Hepatocyte (in vitro differentiated cells): ENCODE measurements around the gene WNT7A. TPM values are rescaled to one million over a fixed set of nuclear protein-coding genes. Genes with fewer than 3 reads are reported as not detected.
A peak's percentile ranks its signal among the peaks of the same experiment; 100 is the strongest.
"Not testable (repeated sequence)": the region's sequence is repeated elsewhere in the genome, so short reads cannot be mapped to it uniquely, and the experiment has no call there.

Experiments used
- DNase-seq: peaks from one replicate; pipeline ENCODE4 v3.0.0-alpha.2; 2016; ENCODE audit warnings: low spot score
- H2AFZ ChIP-seq: fragments of 200-600 bp; sonication (generic); 2 replicates; pipeline ENCODE4 v1.6.0; 2016; ENCODE audit warnings: antibody characterized with exemption, mild to moderate bottlenecking
- H3K27ac ChIP-seq: fragments of 200-600 bp; sonication (generic); 2 replicates; pipeline ENCODE4 v1.5.1; 2016; ENCODE audit warnings: mild to moderate bottlenecking
- H3K27me3 ChIP-seq: fragments of 200-600 bp; sonication (generic); 2 replicates; pipeline ENCODE4 v1.6.1; 2016
- H3K36me3 ChIP-seq: fragments of 200-600 bp; sonication (generic); replicated peaks from 2 replicates; pipeline ENCODE4 v1.5.1; 2016; ENCODE audit warnings: low read depth; ENCODE audit not compliant: insufficient read depth
- H3K4me1 ChIP-seq: fragments of 200-600 bp; sonication (generic); 2 replicates; pipeline ENCODE4 v1.5.1; 2016; ENCODE audit warnings: mild to moderate bottlenecking, moderate library complexity; ENCODE audit not compliant: insufficient read depth
- H3K4me2 ChIP-seq: fragments of 200-600 bp; sonication (generic); 2 replicates; pipeline ENCODE4 v1.6.0; 2016
- H3K4me3 ChIP-seq: fragments of 200-600 bp; sonication (generic); 2 replicates; pipeline ENCODE4 v1.5.1; 2016; ENCODE audit warnings: mild to moderate bottlenecking
- H3K79me2 ChIP-seq: fragments of 200-600 bp; sonication (generic); 2 replicates; pipeline ENCODE4 v1.6.0; 2017; ENCODE audit warnings: mild to moderate bottlenecking
- H3K9me2 ChIP-seq: fragments of 200-600 bp; sonication (generic); replicated peaks from 2 replicates; pipeline ENCODE4 v1.6.0; 2017; ENCODE audit warnings: mild to moderate bottlenecking; ENCODE audit not compliant: insufficient read depth
- H3K9me3 ChIP-seq: fragments of 200-600 bp; sonication (generic); 2 replicates; pipeline ENCODE4 v1.5.1; 2016; ENCODE audit warnings: low read depth, mild to moderate bottlenecking
- H4K20me1 ChIP-seq: fragments of 200-600 bp; sonication (generic); 2 replicates; pipeline ENCODE4 v1.6.0; 2016; ENCODE audit warnings: mild to moderate bottlenecking; ENCODE audit not compliant: insufficient read depth, poor library complexity, severe bottlenecking
- EZH2 ChIP-seq: fragments of 200-600 bp; sonication (generic); IDR thresholded peaks from 2 replicates; pipeline ENCODE4 v1.6.1; 2016; ENCODE audit warnings: antibody characterized with exemption, mild to moderate bottlenecking, borderline replicate concordance
- EZH2phosphoT487 ChIP-seq: fragments of 200-600 bp; sonication (generic); IDR thresholded peaks from one replicate; pipeline ENCODE4 v1.6.1; 2018; ENCODE audit warnings: antibody characterized with exemption, mild to moderate bottlenecking, low read depth, moderate library complexity; ENCODE audit not compliant: unreplicated experiment, severe bottlenecking
- WGBS: methylation state at CpG from one replicate; pipeline ENCODE4 v1.1.6; 2016; ENCODE audit warnings: low lambda C conversion rate; ENCODE audit errors: missing lambda C conversion rate; 5-methylcytosine and 5-hydroxymethylcytosine counted together
- polyA plus RNA-seq: library from polyadenylated mRNA; unstranded; fragments of >200 nt; fragmentation: Nextera tagmentation; extraction: Ambion mirVana; gene quantifications from 2 replicates; pipeline ENCODE4 v1.2.1, GENCODE V29; 2016
- total RNA-seq: library from RNA; depleted of rRNA; stranded (reverse); fragments of >200 nt; gene quantifications from 2 replicates; pipeline ENCODE4 v1.2.3, GENCODE V29; 2014
- TF ChIP-seq, protein P1 (sequence below): fragments of 200-600 bp; sonication (generic); IDR thresholded peaks from 2 replicates; pipeline ENCODE4 v1.5.1; 2016; ENCODE audit warnings: antibody characterized with exemption, mild to moderate bottlenecking; ENCODE audit not compliant: poor library complexity

Gene WNT7A
- total RNA-seq (0.13 and 0.28 TPM in 2 replicates), polyA plus RNA-seq (0.04 and 0.39 TPM in 2 replicates)

GRCh38 chr3:13879946-13880810 lies at the start of gene WNT7A:
Gene WNT7A (minus strand): TSS chr3:13880071. CDS start chr3:13879816, 255 bp downstream.
- no peaks in the 10 kb centered on the region for H3K79me2 ChIP-seq
- H3K9me3 ChIP-seq = no peaks in the 10 kb centered on the region
- TF ChIP-seq, protein P1, sequence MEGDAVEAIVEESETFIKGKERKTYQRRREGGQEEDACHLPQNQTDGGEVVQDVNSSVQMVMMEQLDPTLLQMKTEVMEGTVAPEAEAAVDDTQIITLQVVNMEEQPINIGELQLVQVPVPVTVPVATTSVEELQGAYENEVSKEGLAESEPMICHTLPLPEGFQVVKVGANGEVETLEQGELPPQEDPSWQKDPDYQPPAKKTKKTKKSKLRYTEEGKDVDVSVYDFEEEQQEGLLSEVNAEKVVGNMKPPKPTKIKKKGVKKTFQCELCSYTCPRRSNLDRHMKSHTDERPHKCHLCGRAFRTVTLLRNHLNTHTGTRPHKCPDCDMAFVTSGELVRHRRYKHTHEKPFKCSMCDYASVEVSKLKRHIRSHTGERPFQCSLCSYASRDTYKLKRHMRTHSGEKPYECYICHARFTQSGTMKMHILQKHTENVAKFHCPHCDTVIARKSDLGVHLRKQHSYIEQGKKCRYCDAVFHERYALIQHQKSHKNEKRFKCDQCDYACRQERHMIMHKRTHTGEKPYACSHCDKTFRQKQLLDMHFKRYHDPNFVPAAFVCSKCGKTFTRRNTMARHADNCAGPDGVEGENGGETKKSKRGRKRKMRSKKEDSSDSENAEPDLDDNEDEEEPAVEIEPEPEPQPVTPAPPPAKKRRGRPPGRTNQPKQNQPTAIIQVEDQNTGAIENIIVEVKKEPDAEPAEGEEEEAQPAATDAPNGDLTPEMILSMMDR = peak; percentile 73
- TF ChIP-seq EZH2phosphoT487 (no peak), EZH2 (peak; percentile 56)
- peak within 1 kb of the TSS; percentile 88 for H3K4me2 ChIP-seq
- peaks cover 17% of the 10 kb centered on the region for H3K4me1 ChIP-seq
- H3K27me3 ChIP-seq = peaks cover 98% of the 10 kb centered on the region
- H3K9me2 ChIP-seq = no peaks in the 10 kb centered on the region
- no peak within 1 kb of the TSS for H3K4me3 ChIP-seq
- H3K36me3 ChIP-seq = no peaks in the 10 kb centered on the region
- no peaks in the 10 kb centered on the region for H4K20me1 ChIP-seq
- DNase-seq = peak; percentile 78
- H3K27ac ChIP-seq = no peak within 1 kb of the TSS
- WGBS = 2% methylated on average over 40 of the region's 90 CpGs
- H2AFZ ChIP-seq = peak within 1 kb of the TSS; percentile 15

DNA sequence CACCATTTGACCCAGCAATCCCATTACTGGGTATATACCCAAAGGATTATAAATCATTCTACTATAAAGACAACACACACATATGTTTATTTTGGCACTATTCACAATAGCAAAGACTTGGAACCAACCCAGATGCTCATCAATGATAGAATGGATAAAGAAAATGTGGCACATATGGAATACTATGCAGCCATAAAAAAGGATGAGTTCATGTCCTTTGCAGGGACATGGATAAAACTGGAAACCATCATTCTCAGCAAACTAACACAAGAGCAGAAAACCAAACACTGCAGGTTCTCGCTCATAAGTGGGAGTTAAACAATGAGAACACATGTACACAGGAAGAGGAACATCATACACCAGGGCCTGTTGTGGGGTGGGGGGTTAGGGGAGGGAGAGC lies 48.9 kb upstream of the WNT7A start:
- not testable (repeated sequence) for H3K36me3 ChIP-seq, H3K4me3 ChIP-seq, H3K4me1 ChIP-seq, H3K27me3 ChIP-seq, H3K9me2 ChIP-seq, H3K27ac ChIP-seq, H4K20me1 ChIP-seq, H3K4me2 ChIP-seq, H3K79me2 ChIP-seq, DNase-seq, H2AFZ ChIP-seq, H3K9me3 ChIP-seq
- 92% methylated on average over 1 of the region's 1 CpG for WGBS

- DNase-seq = no peak
- Histone ChIP-seq H3K27me3 (no peaks in the 10 kb centered on the region), H3K36me3 (no peaks in the 10 kb centered on the region), H3K4me2 (no peak overlapping the region), H3K79me2 (no peaks in the 10 kb centered on the region), H3K4me1 (no peaks in the 10 kb centered on the region), H2AFZ (no peak overlapping the region), H4K20me1 (no peaks in the 10 kb centered on the region), H3K9me2 (no peaks in the 10 kb centered on the region), H3K9me3 (no peaks in the 10 kb centered on the region), H3K4me3 (no peak overlapping the region), H3K27ac (no peak overlapping the region)
- 76% methylated on average over 7 of the region's 7 CpGs for WGBS
- TF ChIP-seq EZH2 (no peak), EZH2phosphoT487 (no peak)
- TF ChIP-seq, protein P1 = no peak
Measured at GRCh38 chr3:13927295-13927694, 47.4 kb upstream of the WNT7A start.

- TF ChIP-seq EZH2 (no peak), EZH2phosphoT487 (no peak)
- TF ChIP-seq, protein P1 = no peak
Measured at GRCh38 chr3:13916375-13916774, 36.5 kb upstream of the WNT7A start.

More at GRCh38 chr3:13916375-13916774, 36.5 kb upstream of the WNT7A start:
- no peak overlapping the region for H2AFZ ChIP-seq
- no peak for DNase-seq
- H3K4me1 ChIP-seq = no peaks in the 10 kb centered on the region
- H3K79me2 ChIP-seq = no peaks in the 10 kb centered on the region
- no peaks in the 10 kb centered on the region for H3K9me3 ChIP-seq
- WGBS = 100% methylated on average over 1 of the region's 1 CpG
- H3K4me2 ChIP-seq = no peak overlapping the region
- no peak overlapping the region for H3K4me3 ChIP-seq
- no peaks in the 10 kb centered on the region for H3K36me3 ChIP-seq
- no peak overlapping the region for H3K27ac ChIP-seq
- H4K20me1 ChIP-seq = no peaks in the 10 kb centered on the region
- H3K27me3 ChIP-seq = no peaks in the 10 kb centered on the region
- no peaks in the 10 kb centered on the region for H3K9me2 ChIP-seq
